Keratinocyte (primary cell): ENCODE data around the gene EIF3F. TPM values are rescaled to one million over a fixed set of nuclear protein-coding genes. Genes with fewer than 3 reads are reported as not detected.

Source experiments
- DNase-seq: peaks from one replicate; pipeline ENCODE4 v3.0.0-alpha.2; 2011; ENCODE audit warnings: low read depth, missing footprints, low spot score
- FAIRE-seq: peaks from 2 replicates; lab custom pipeline; 2011; peaks lifted over from hg19 to GRCh38; lab: Jason Lieb, UNC
- H2AFZ ChIP-seq: 2 replicates; pipeline ENCODE4 v1.6.0; 2012; ENCODE audit warnings: low read length, control low read depth, inconsistent platforms; ENCODE audit not compliant: control insufficient read depth
- H3K27ac ChIP-seq: 2 replicates; pipeline ENCODE4 v1.5.1; 2011; ENCODE audit warnings: low read length; ENCODE audit not compliant: control insufficient read depth, insufficient read depth
- H3K27me3 ChIP-seq: 3 replicates; pipeline ENCODE4 v1.6.0; 2011; ENCODE audit warnings: low read length; ENCODE audit not compliant: control insufficient read depth, insufficient read depth; ENCODE audit errors: extremely low read depth
- H3K36me3 ChIP-seq, 2 experiments: 2 replicates in 1 of 2; 3 replicates in 1 of 2; pipeline ENCODE4 v1.5.1; 2011; ENCODE audit warnings: low read length in 2 of 2, mild to moderate bottlenecking in 1 of 2; ENCODE audit not compliant: control insufficient read depth in 2 of 2, insufficient read depth in 2 of 2; ENCODE audit errors: extremely low read depth in 1 of 2
- H3K4me1 ChIP-seq: 3 replicates; pipeline ENCODE4 v1.5.1; 2011; ENCODE audit warnings: low read length; ENCODE audit not compliant: control insufficient read depth, insufficient read depth; ENCODE audit errors: extremely low read depth
- H3K4me2 ChIP-seq: 3 replicates; pipeline ENCODE4 v1.6.0; 2011; ENCODE audit warnings: low read depth, low read length; ENCODE audit not compliant: control insufficient read depth, insufficient read depth; ENCODE audit errors: extremely low read depth
- H3K4me3 ChIP-seq, 3 experiments: fragments of 200-600 bp in 1 of 3; sonication (generic) in 1 of 3; 2 replicates in 2 of 3; 3 replicates in 1 of 3; pipeline ENCODE4 v1.5.1; 2011 to 2016; ENCODE audit warnings: low read length in 3 of 3, mild to moderate bottlenecking in 3 of 3, control low read depth in 2 of 3, inconsistent platforms in 1 of 3, low read depth in 1 of 3, mixed read lengths in 1 of 3, mixed run types in 1 of 3, moderate library complexity in 1 of 3; ENCODE audit not compliant: control insufficient read depth in 2 of 3, insufficient read depth in 2 of 3; ENCODE audit errors: extremely low read depth in 1 of 3
- H3K79me2 ChIP-seq: 2 replicates; pipeline ENCODE4 v1.6.0; 2012; ENCODE audit warnings: low read length; ENCODE audit not compliant: control insufficient read depth, insufficient read depth
- H3K9ac ChIP-seq: 3 replicates; pipeline ENCODE4 v1.6.0; 2011; ENCODE audit warnings: low read length; ENCODE audit not compliant: control insufficient read depth, insufficient read depth; ENCODE audit errors: extremely low read depth
- H3K9me1 ChIP-seq: 3 replicates; pipeline ENCODE4 v1.6.0; 2011; ENCODE audit warnings: low read length; ENCODE audit not compliant: control insufficient read depth, insufficient read depth; ENCODE audit errors: extremely low read depth
- H3K9me3 ChIP-seq: 2 replicates; pipeline ENCODE4 v1.5.1; 2012; ENCODE audit warnings: low read depth, low read length; ENCODE audit not compliant: control insufficient read depth
- H4K20me1 ChIP-seq: 3 replicates; pipeline ENCODE4 v1.6.0; 2011; ENCODE audit warnings: low read length; ENCODE audit not compliant: control insufficient read depth, insufficient read depth; ENCODE audit errors: extremely low read depth
- EZH2 ChIP-seq: IDR thresholded peaks from one replicate; pipeline ENCODE4 v1.6.1; 2012; ENCODE audit warnings: inconsistent platforms, mild to moderate bottlenecking, low read length, moderate library complexity
- dilution Hi-C: fragments of 300-500 bp; cut with MboI; formaldehyde crosslinking; loops from one replicate; pipeline ENCODE4 v1.7.0; 2020; ENCODE audit warnings: low sequenced_read_pairs; ENCODE audit not compliant: extremely low pct_ligation_motif_present
- polyA plus RNA-seq, 5 experiments: library from polyadenylated mRNA; depleted of rRNA in 3 of 5; stranded (reverse) in 3 of 5; stranded (forward) in 1 of 5; unstranded in 1 of 5; fragments of >200 nt; gene quantifications; 1 replicate in 1 of 5; 2 replicates in 3 of 5; 3 replicates in 1 of 5; pipeline versions ENCODE4 v1.2.1 to v1.2.3, GENCODE V29; 2011 to 2012; ENCODE audit warnings: missing spikeins in 2 of 5, low read depth in 1 of 5, low replicate concordance in 1 of 5
- TF ChIP-seq, protein P1 (sequence below), 3 experiments: IDR thresholded peaks in 1 of 3; conservative IDR thresholded peaks in 1 of 3; optimal IDR thresholded peaks in 1 of 3; 2 replicates in 2 of 3; 3 replicates in 1 of 3; pipeline versions ENCODE3 to v1.5.1; 2011; ENCODE audit warnings: low read length in 3 of 3, mild to moderate bottlenecking in 3 of 3, moderate library complexity in 2 of 3, control low read depth in 1 of 3, inconsistent platforms in 1 of 3; ENCODE audit not compliant: insufficient read depth in 2 of 3; ENCODE audit errors: extremely low read depth in 1 of 3

EIF3F gene
- polyA plus RNA-seq, 1 donor (not counting 4 experiments of a cell fraction or from before 2014, with no cell fraction given), result 158 TPM

DNA sequence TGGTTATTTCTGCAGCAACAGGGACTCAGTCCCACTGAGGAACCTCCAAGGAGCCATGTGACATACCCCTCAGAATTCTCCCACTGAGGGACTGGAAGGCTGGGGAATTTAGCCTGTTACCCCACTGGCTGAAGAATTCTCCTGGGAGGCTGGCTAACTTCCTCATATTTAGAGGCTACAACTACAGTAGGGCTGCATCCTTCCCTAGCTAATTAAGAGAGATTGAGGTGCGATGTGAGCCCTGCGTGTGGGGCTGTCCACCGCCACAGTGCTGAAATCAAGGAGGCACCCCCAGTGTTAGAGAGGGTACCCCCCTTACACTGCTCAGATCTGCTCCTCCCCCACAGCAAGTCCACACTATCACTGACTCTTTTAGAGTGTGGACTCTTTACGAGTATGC, 21.1 kb downstream of the EIF3F start:
- Histone ChIP-seq H3K79me2 (no peaks in the 10 kb centered on the region), H3K9ac (no peak overlapping the region), H3K36me3 (no peaks in the 10 kb centered on the region), H3K4me2 (no peak overlapping the region), H3K4me3 (no peak overlapping the region), H3K4me1 (no peaks in the 10 kb centered on the region), H3K9me3 (no peaks in the 10 kb centered on the region), H2AFZ (no peak overlapping the region), H3K27me3 (peaks cover 6% of the 10 kb centered on the region), H3K27ac (no peak overlapping the region), H4K20me1 (no peaks in the 10 kb centered on the region), H3K9me1 (no peaks in the 10 kb centered on the region)
- no peak for TF ChIP-seq EZH2
- TF ChIP-seq, protein P1, sequence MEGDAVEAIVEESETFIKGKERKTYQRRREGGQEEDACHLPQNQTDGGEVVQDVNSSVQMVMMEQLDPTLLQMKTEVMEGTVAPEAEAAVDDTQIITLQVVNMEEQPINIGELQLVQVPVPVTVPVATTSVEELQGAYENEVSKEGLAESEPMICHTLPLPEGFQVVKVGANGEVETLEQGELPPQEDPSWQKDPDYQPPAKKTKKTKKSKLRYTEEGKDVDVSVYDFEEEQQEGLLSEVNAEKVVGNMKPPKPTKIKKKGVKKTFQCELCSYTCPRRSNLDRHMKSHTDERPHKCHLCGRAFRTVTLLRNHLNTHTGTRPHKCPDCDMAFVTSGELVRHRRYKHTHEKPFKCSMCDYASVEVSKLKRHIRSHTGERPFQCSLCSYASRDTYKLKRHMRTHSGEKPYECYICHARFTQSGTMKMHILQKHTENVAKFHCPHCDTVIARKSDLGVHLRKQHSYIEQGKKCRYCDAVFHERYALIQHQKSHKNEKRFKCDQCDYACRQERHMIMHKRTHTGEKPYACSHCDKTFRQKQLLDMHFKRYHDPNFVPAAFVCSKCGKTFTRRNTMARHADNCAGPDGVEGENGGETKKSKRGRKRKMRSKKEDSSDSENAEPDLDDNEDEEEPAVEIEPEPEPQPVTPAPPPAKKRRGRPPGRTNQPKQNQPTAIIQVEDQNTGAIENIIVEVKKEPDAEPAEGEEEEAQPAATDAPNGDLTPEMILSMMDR (optimal IDR thresholded peaks at IDR 0.05 in 1 of 3, IDR thresholded peaks at IDR 0.05 in 1 of 3, conservative IDR thresholded peaks at IDR 0.05 in 1 of 3; ENCODE audit: extremely low read depth in 1 of 3, insufficient read depth in 2 of 3, low read length in 3 of 3), result no peak
- dilution Hi-C loops, result no loop called here
- DNase-seq, result no peak
- no peak for FAIRE-seq

DNA sequence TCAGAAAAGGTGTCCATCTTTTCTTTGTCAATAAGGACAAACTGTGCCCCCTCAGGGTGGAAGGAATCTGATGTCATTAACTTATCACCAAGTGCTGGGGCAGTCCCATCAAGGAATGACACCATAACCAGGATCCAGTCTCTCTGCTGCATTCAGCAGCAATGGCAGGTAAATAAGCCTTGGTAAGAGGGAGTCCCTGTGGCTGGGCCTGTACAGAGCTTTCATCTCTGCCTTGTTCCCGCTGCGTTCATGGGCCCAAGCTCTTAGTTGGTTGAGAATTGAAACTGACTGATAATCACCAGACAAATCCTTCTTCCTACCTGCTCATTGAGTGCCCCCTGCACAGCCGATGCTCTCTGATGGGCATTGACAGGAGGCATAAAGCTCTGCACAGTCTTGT, 22.7 kb downstream of the EIF3F start:
- Histone ChIP-seq H3K9me1 (no peaks in the 10 kb centered on the region), H2AFZ (no peak overlapping the region), H3K9me3 (no peaks in the 10 kb centered on the region), H3K36me3 (no peaks in the 10 kb centered on the region), H3K4me2 (no peak overlapping the region), H3K4me1 (no peaks in the 10 kb centered on the region), H3K27me3 (peaks cover 9% of the 10 kb centered on the region), H4K20me1 (no peaks in the 10 kb centered on the region), H3K4me3 (no peak overlapping the region), H3K79me2 (no peaks in the 10 kb centered on the region), H3K27ac (no peak overlapping the region), H3K9ac (no peak overlapping the region)
- no peak for DNase-seq
- FAIRE-seq, result no peak
- TF ChIP-seq, protein P1 (optimal IDR thresholded peaks at IDR 0.05 in 1 of 3, IDR thresholded peaks at IDR 0.05 in 1 of 3, conservative IDR thresholded peaks at IDR 0.05 in 1 of 3; ENCODE audit: extremely low read depth in 1 of 3, insufficient read depth in 2 of 3, low read length in 3 of 3), result no peak
- no peak for TF ChIP-seq EZH2
- dilution Hi-C loops, result no loop called here
